GM19328 (cell line): ENCODE measurements around the gene MRPL17.
"Not testable (repeated sequence)": the region's sequence is repeated elsewhere in the genome, so short reads cannot be mapped to it uniquely, and the experiment has no call there.

Source experiments
- ATAC-seq: cut with Tn5 transposase; IDR thresholded peaks from one replicate; pipeline ENCODE4 v1.9.1; 2021; ENCODE audit warnings: mild to moderate bottlenecking, moderate library complexity; ENCODE audit not compliant: unreplicated experiment

Gene MRPL17

GRCh38 chr11:6682936-6683861, at the start of gene MRPL17:
TSS of gene MRPL17 (minus strand) at chr11:6683340. CDS start at chr11:6683296, 44 bp downstream.
- ATAC-seq = peak; percentile 91

DNA sequence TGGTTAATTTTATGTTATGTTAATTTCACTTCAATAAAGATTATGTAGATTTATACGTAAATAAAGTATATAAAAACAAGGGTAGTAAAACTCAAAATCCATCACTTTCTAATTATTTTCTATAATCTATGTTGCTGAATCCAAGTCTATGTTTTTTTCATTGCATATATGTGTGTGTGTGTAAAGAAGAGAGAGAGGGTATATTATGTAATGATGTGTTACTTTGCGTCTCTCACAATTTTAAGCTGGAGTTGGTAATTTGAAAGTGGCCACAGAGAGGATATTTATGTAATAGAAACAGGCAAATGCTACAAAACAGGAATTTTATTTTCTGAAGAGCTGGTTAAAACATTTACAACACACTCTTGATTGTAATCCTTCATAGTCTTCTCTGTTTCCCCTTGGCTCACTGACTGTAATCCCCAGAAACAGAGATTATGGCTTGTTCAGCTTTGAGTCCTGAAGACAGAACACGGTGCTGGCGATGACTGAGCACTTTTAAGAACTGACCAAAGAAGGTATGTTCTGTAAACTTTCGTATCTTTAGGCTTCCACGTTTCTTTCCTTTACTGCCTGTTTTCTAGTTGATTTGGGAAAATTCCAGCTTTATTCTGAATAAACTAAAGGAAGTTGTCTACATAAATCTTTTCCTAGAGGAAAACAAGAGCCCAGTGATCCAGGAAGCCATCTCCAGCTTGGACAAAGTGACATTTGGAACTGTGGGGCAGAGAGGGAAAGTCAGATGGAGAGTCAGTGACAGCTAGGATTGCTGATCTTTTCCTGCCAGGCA, 45.0 kb upstream of the MRPL17 start:
- no peak for ATAC-seq

DNA sequence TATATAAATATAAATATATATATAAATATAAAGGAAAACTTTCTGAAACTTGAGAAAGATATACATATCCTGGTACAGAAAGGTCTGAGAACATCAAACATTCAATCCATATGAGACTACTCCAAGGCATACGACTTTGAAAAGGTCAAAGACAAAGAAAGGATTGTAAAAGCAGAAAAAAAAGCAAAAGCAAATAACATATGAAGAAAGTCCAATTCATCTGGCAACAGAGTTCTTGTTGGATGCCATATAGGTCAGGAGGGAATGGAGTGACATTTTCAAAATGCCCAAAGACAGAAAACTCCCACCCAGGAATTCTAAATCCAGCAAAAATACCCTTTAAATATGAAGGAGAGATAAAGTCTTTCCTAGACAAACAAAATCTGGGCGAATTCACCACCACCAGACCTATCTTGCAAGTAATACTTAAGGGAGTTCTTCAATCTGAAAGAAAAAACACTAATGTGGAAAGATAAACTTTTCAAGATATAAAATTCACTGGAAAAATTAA, 42.3 kb upstream of the MRPL17 start:
- ATAC-seq = no peak

- ATAC-seq = no peak
Measured at GRCh38 chr11:6724013-6724412, 40.9 kb upstream of the MRPL17 start.

DNA sequence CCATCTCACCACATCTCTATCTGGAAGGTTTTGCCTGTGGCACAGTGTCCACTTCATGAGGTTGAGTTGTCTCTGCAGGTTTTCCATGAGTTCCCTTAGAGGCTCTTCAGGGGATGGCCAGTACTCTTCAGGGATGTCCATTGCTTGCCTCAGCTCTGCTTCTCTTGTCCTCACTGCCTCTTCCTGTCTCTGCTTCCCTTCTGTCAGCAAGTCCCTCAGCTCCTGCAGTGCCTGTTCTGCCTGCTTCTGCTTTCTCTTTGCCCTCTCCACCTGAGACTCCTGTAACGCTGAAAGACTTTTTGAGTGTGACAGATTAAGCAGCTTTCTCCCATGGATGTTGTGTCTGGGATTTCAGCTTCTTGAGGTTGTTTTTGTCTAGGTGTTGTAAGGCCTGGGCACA, 38.2 kb upstream of the MRPL17 start:
- no peak for ATAC-seq

DNA sequence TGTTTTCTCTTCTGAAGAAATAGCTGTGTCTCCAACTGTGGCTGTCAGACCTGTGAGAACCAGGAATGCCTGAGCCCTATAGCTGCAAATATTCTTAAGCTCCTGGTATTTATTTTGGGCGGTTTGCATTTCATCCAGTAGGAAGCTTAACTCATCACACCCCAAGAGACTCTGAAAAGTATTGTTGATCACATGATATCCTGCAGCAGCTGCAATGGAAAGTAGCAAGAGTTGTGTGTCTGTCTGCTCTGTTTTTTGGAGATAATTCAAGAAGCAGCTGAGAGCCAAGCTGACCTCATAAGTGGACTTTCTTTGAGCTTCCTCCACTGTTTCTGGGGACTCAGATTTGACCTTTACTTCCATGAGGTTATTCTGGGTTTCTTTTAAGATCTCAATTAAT, 36.4 kb upstream of the MRPL17 start:
- ATAC-seq = no peak

GRCh38 chr11:6717426-6717825, 34.3 kb upstream of the MRPL17 start:
- ATAC-seq = no peak

DNA sequence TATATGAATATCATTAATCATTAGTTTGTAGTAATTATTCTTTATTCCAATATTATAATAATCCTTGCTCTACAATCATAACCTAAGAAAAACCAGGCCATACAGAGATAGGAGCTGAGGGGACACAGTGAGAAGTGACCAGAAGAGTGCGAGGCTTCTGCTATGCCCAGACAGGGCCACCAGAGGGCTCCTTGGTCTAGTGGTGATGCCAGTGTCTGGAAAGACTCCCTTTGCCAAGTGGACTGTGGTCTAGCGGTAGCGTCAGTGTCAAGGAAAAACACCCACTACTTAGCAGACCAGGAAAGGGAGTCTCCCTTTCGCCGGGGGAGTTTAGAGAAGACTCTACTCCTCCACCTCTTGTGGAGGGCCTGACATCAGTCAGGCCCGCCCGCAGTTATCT, 28.4 kb upstream of the MRPL17 start:
- ATAC-seq = not testable (repeated sequence)

DNA sequence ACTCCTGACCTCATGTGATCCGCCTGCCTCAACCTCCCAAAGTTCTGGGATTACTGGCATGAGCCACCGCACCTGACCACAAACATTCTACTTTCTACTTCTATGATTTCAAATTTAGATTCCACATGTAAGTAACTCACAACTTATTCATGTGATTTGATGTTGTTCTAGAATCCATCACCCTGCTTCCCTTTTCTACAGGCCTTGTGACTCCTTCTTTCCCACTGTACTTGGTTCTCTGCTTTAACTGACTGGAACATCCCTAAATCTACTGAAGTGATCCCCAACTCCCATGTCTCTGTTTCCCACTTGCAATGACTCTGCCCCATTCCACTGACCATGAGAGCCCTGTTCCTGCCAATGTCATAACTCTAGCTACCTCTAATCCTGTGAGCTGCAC, 25.7 kb upstream of the MRPL17 start:
- no peak for ATAC-seq

- no peak for ATAC-seq
Measured at GRCh38 chr11:6705905-6706535, 22.9 kb upstream of the MRPL17 start.

DNA sequence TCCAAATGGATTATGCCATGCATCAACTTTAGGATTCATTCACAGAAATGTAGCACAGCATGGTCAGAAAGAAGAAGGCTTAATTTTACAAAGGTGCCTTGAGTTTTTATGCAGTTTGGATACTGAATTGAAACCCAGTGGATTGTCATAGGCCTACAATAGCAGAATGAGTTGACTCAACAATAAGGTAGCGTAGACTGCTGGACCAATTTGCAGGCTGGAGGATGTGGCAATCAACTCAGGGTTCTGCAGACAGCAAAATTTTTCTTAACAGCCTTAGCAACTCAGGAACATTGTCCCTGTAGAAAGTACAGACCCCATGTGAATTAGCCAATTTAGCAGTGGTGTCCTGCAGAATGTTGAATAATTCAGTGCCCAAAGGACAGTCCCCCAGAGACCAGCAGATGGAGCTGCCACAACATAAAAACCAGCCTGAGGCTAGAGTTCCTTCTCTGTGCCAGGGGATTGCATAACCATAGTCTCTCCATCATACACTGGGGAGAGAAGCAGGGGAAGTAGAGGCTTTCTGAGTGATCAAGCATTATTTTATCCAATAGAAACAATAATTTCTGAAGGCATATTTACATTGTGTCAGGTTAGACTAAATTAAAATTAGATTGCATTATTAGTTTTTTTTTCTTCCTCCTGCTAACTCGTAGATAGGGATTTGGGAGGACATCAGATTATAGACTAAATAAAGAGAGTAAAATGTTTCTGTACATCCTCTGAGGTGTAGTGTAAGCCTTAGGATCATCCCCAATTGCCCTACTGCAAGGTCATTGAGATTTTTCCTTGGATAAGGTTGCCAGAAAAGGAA, 20.3 kb upstream of the MRPL17 start:
- no peak for ATAC-seq

- ATAC-seq = not testable (repeated sequence)
Measured at GRCh38 chr11:6701955-6702354, 18.8 kb upstream of the MRPL17 start.

DNA sequence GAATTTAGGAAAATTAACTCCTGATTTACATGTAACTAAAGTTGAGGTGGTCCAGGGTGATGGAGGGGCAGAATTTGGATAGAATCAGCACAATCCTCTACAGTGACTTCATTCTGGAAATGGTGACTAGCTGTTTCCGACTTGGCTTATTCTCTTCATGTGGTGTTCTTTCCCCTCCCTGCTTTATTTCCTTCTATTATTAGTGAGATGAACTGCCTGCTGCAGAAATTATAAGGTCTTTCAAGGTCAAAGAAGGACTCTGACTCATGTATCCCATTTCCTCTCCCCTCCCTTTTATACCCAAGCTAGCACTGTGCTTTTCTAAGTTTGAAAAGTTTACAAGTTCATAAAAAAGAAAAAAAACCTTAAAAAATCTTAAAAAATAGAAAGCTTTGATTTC, 12.2 kb upstream of the MRPL17 start:
- no peak for ATAC-seq

- no peak for ATAC-seq
Measured at GRCh38 chr11:6694229-6694535, 11.0 kb upstream of the MRPL17 start.

GRCh38 chr11:6693342-6694228, 10.4 kb upstream of the MRPL17 start:
- no peak for ATAC-seq

DNA sequence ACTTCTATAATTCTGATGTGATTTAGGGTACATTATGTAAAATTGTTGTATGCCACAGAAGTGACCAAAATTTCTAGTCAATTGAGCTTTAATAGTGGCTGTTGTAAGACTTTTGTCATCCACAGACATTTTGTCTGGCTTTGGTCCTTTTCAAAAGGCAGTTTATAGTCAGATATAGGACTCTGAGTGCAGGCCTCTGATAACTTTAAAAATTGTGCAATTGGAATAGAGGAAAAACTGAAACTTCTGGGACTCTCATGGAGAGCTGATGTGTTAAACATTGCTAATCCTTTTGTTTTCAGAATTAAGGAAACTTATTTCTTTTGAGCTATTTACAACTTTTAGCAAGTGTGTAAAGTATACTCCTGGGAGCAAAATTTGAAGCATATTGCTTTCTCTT, 9.0 kb upstream of the MRPL17 start:
- no peak for ATAC-seq

DNA sequence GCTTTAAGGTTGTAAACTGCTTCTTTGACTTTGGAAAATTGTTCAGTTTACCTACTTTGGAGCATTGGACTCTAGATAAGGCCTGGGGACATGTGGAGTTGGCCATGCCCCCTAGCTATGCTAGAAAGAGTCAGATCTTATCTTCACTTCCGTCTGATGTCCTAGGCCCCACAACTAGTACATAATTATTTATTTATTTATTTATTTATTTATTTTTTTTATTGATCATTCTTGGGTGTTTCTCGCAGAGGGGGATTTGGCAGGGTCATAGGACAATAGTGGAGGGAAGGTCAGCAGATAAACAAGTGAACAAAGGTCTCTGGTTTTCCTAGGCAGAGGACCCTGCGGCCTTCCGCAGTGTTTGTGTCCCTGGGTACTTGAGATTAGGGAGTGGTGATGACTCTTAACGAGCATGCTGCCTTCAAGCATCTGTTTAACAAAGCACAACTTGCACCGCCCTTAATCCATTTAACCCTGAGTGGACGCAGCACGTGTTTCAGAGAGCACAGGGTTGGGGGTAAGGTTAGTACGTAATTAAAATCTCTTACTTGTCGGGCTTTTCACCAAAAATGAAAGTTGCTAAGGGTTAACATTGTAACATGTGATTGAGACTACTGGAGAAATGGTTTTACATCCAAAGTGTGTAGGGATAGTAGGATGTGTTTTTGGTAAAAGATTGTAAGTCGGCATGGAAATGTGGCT, 7.4 kb upstream of the MRPL17 start:
- not testable (repeated sequence) for ATAC-seq

- ATAC-seq = no peak
Measured at GRCh38 chr11:6687876-6688275, 4.7 kb upstream of the MRPL17 start.

- no peak for ATAC-seq
Measured at GRCh38 chr11:6686006-6686405, 2.9 kb upstream of the MRPL17 start.
